Stimulated activated CD8-positive, alpha-beta memory T cell treated with anti-CD3 and anti-CD28 coated beads, Interleukin-15, amount 100 ng/mL, for 4 hours (primary cell): ENCODE data around the gene DUS2.

ENCODE experiments used
- DNase-seq, 2 donors: peaks; one replicate each; pipeline ENCODE4 v3.0.0-alpha.2; 2020; ENCODE audit warnings: low read depth in 2 of 2

Gene DUS2

DNA sequence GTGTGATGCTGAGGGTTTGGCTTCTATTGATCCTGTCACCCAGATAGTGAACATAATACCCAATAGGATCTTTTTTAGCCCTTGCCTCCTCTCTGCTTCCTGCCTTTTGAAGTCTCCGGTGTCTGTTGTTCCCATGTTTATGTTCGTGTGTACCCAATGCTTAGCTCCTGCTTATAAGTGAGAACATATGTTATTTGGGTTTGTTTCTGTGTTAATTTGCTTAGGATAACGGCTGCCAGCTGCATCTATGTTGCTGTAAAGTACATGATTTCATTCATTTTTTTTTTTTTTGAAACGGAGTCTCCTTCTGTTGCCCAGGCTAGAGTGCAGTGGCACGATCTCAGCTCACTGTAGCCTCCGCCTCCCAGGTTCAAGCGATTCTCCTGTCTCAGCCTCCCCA, 23.0 kb downstream of the DUS2 start:
- no peak for DNase-seq

DNA sequence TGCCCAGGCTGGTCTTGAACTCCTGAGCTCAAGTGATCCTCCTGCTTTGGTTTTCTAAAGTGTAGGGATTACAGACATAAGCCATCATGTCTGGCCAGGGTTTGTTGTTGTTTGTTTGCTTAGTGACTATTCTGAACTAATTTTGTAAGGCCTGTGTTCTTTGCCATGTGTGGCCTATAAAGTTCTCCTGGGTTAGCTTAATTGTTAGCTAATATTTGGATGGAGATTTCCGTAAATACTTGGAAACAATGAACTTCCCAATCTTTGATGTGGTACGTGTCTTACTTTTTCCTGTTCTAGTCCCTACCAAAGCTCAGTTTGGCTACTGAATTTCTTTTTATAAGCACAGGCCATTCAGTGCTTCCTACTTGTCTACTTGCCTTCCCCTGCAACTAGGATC, 24.9 kb downstream of the DUS2 start:
- DNase-seq = no peak

DNA sequence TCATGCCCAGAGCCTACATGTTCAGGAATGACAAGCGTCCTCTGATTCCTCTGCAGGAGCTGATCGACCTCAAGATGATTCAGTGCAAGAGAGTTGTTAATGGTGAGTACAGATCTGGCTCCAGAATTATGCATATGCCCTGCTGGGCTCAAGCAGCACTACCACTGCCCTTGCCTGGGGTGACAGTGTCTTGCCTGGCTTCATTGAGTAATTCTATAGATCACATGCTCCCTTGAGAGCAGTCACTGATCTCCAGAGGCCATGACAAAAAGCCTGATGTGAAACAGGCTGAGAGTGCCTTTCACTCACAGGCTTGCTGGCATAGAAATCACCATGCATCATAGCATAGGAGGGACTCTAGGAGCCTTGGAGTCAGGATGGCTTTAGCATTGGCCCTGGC, 26.4 kb downstream of the DUS2 start:
- no peak for DNase-seq

DNA sequence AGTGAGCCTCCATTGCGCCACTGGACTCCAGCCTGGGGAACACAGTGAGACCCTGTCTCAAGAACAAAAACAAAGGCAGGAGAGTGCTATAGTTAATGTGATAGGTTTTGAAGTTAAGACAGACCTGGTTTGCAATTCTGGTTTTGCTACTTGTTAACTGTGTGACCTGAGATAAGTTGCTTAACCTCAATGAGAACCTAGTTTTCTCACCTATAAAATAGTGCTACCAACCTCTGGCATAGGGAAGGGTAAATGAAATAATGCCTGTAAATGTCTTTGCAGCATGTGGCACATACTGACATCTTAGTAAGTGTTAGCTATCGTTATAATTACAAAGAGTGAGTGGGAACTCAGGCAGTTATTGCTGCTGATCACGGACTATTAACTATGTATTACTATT, 32.3 kb downstream of the DUS2 start:
- no peak for DNase-seq

GRCh38 chr16:68059804-68060203, 36.7 kb downstream of the DUS2 start:
- no peak for DNase-seq

GRCh38 chr16:68061396-68061795, 38.3 kb downstream of the DUS2 start:
- DNase-seq = no peak

DNA sequence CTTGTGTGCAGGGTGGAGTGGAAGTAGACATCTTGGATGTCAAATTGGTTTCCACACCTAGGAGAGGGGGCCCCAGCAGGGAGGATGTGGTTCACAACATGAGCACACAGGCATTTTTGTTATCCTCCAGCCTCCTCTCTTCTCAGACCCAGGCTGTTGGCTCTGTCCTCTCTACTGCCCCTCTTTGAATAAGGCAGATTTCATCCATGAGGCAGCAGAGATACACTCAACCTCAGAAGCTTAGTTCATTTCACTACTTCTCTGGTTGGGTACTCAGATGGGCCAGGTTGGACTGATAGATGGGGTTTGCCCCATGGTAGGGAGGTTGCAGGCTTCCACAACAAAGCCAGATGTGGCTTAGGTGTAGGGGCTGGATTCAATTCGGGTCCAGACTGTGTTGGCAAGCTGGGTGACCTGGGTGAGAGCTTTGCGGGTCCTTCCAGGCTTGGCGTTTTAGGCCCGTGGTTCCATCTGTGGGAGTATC, 39.9 kb downstream of the DUS2 start:
- DNase-seq = no peak

DNA sequence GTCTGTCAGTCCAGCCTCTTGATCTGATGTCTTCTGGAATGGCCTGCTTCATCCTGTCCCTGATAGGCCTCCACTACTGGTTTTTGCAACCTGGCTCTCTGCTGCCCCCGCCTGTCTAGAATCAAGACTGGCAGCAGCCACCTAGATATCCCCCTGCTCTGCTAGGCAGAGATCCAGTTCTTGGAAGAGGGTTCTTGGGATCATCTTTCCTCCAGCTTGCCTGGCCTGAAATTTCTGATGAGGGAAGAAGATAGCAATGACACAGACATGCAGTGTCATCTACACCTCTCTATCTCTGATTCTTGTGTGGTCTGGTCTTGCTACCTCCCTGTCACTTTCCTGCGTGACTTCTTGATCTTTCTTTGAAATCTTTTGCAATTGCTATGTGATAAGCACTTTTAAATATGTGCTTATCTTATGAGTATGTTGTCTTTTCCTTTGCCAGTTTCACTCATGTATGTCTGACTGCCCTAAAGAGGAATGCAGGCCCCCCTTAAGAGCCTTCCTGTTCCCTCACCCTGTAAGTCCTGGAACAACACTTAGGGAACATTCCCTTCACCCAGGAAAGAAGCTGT, 41.8 kb downstream of the DUS2 start:
- peak; percentile 25 to 57 for DNase-seq

DNA sequence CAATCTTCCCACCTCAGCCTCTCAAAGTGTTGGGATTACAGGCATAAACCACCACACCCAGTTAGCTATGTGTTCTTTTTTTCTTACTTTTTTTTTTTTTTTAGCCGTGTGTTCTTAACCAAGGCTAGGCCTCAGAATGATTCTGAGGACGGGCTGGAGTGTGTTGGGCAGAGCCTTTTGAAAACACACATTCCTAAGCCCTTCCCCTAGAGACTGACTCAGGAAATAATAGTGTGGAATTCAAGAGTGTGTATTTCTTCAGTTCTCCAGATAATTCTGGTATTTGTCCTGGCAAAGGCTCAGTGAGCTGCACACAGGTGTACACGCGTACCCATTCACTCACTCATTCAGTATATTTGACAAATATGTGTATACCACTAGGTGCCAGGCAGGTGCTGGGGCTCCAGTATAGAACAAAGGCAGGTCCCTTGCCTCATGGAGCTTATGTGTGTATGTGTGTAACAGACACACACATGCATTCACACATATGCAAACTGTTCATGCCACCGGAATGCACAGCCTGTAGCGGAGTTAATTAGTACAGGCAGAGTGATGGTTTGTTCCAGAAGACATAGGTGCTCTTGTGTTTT, 42.7 kb downstream of the DUS2 start:
- no peak for DNase-seq

- DNase-seq = no peak
Observed at GRCh38 chr16:68066763-68067162, 43.7 kb downstream of the DUS2 start.

- no peak for DNase-seq
Observed at GRCh38 chr16:68068926-68069325, 45.8 kb downstream of the DUS2 start.

DNA sequence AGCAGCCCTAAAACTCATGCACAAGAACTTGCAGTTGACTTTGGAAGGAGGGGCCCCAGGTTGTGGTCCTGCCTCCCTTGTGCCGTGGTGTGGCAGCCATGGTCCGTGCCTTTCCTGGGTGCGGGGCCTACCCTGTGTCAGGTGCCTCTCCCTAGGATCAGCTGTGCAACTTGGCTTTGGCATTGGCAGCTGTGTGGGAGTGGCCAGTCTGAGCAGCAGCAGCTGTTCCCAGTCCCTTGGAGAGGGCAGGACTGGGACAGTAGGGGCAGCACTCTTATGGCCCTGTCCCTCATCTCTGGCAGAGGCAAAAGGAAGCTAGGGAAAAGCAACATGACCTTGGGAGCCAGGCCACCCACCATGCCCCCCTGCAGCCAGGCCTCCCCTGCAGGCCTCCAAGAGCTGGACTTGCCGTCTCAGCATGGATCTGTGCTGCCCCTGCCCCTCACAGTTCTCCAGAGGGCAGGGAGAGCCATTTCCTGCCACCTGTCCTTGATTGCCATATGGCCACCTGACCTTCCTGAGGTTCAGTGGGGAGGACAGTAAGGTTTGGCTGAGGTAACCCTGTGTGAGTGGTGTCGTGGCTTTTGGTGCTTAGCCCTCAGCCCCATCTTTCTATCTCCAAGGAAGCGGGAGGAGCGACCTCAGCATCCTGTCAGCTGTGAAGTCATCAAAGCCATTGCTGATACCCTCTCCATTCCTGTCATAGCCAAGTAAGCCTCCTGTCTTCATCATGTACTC, 46.6 kb downstream of the DUS2 start:
- DNase-seq = no peak

DNA sequence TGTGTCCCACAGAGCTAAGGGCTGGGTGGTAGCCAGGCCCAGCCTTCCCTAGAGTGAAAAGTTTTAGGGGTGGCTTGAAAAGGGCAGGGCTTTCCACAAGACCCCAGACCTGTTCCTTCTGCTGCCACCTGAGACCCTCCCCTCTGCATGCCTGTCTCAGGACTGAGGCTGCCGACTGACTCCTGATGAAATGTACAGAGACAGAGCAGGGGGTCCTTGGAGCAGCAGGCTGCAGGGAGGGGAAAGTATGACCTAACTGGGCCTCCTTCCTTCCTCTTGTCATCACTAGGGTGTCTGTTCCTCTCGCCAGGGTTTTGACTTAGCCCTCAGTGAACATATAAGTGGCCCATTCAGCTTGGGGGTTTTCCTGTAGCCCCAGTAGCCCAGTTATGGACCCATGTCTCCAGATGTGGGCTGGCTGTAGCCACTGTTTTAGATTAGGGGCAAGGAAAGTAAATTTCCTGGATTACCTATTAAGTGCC, 47.2 kb downstream of the DUS2 start:
- DNase-seq = no peak

DNA sequence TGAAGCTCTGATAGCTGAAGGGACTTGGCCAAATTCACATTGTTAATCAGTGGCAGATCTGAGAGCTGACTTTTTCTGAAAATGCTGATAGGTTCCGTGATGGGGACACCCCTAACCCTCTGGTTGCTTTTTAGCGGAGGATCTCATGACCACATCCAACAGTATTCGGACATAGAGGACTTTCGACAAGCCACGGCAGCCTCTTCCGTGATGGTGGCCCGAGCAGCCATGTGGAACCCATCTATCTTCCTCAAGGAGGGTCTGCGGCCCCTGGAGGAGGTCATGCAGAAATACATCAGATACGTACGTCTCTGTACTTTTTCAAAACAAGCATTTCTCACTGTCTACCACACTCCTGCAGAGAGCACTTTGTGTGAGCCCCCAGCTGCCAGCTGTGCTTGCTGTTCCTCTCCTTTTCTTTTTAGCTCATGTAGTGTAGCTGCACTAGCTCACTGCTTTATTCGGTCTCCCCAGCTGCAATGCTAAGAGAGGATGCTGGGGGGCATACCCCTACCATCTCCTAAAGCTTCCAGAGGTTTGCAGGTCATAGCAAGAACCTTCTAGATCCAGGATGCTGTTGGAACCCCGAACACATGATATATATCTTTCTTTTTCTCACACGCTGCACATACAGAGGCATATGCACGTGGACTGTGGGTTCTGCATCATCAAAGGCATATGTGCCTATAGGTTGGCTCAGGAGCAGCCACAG, 47.9 kb downstream of the DUS2 start:
- DNase-seq = no peak

DNA sequence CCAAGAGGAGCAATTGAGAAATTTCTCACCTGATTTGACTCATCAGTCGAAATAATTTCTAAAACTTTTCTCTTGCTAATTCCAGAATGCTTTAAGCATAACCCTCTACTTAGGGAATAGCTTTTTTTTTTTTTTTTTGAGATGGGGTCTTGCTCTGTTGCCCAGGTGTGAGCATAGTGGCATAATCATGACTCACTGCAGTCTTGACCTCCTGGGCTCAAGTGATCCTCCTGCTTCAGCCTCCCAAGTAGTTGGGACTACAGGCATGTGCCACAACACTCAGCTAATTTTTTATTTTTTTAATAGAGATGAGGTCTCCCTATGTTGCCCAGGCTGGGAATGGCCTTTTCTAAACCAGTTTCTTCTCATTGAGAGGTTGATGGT, 48.4 kb downstream of the DUS2 start:
- no peak for DNase-seq

GRCh38 chr16:68072038-68072695, 49.1 kb downstream of the DUS2 start:
- DNase-seq = no peak

DNA sequence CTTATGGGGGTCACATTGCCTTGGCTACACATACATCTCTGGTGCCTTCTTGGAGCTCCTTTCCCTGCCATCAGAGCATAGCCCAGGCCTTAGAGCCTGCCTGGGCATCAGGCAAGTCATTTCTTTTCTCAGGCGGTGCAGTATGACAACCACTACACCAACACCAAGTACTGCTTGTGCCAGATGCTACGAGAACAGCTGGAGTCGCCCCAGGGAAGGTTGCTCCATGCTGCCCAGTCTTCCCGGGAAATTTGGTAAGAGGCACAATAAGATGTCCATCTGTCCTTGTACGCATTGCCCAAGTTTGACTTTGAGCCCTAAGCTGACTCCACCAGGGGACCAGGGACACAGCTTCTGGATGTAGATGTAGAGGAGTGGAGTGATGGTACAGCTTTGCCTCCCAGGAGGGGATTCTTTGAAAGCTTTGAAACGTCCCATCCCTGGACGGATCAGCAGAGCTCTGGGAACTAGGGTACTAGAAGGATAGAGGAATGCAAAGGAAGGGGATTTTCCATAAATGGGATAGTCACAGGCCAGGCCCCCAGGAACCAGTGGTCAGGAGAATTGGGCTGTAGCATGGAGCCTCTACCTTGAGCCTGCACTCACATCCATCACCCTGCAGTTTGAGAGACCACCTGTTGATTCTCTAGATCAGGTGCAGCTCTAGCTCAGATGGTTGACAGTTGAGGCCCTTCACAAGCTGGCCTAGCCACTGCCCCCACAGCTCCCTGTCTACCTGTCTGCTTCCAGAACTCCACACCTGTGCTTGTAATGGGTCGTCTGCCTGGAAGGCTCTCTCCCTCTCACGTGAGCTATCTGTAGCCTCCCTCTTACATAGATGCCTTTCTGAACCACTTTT, 51.0 kb downstream of the DUS2 start:
- no peak for DNase-seq

DNA sequence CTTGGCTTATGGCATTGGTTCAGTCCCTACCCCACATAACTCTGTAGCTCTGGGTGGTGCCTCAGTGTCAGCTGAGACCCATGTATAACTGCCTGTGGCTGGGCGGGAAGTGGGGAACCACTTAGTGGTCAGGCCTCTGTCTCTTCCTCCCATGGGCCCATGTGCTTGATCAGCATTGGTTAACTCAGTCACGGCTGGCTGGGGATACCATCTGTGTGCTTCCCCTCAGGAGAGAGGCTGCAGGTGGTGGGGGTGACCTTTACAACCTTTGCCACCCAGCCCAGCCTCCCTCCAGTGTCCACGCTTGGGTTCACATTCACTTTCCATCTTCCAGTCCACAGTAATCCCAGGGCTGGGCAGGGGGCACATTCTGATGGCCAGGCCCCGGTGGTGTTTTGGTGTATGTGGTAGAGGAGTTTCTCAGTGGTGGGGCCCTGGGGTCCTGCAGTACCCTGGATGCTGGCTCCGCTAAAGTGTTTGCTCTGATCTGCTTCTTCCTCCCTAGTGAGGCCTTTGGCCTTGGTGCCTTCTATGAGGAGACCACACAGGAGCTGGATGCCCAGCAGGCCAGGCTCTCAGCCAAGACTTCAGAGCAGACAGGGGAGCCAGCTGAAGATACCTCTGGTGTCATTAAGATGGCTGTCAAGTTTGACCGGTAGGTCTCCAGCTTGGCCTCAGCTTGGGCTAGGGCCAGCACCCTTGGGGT, 51.9 kb downstream of the DUS2 start:
- peak in 1 of 2 donors; percentile 32 for DNase-seq

GRCh38 chr16:68075980-68076379, 52.9 kb downstream of the DUS2 start:
- no peak for DNase-seq

GRCh38 chr16:68076560-68076959, 53.5 kb downstream of the DUS2 start:
- DNase-seq = no peak
